HL-60 (cell line): Measurements from ENCODE around the gene NKAIN4.

Source experiments
- DNase-seq, 2 experiments: peaks; one replicate each; pipeline ENCODE4 v3.0.0-alpha.2; 2010 to 2020; ENCODE audit warnings: low read depth in 1 of 2, low spot score in 1 of 2
- H3K27ac ChIP-seq: fragments of 250-450 bp; sonication (Bioruptor Pico); replicated peaks from 2 replicates; pipeline ENCODE4 v1.5.1; 2020; ENCODE audit warnings: mild to moderate bottlenecking, moderate library complexity
- H3K27me3 ChIP-seq: fragments of 250-450 bp; sonication (Bioruptor Pico); 2 replicates; pipeline ENCODE4 v1.5.1; 2021; ENCODE audit warnings: mild to moderate bottlenecking, moderate library complexity; ENCODE audit not compliant: insufficient read depth, poor library complexity, severe bottlenecking
- H3K4me3 ChIP-seq: replicated peaks from 2 replicates; pipeline ENCODE4 v1.5.1; 2011; ENCODE audit warnings: mild to moderate bottlenecking, control low read depth, low read length; ENCODE audit not compliant: insufficient read depth
- CTCF ChIP-seq: IDR thresholded peaks from one replicate; pipeline ENCODE4 v1.5.1; 2011; ENCODE audit warnings: low read length, control low read depth, inconsistent platforms; ENCODE audit not compliant: insufficient read depth
- GABPA ChIP-seq: IDR thresholded peaks from 2 replicates; pipeline ENCODE4 v1.6.1; 2012; ENCODE audit warnings: low read depth
- POLR2AphosphoS5 ChIP-seq: IDR thresholded peaks from 2 replicates; pipeline ENCODE4 v1.6.1; 2012; ENCODE audit warnings: low read depth
- REST ChIP-seq: IDR thresholded peaks from 2 replicates; pipeline ENCODE4 v1.6.1; 2012; ENCODE audit warnings: low read depth; ENCODE audit not compliant: insufficient replicate concordance
- SPI1 ChIP-seq: IDR thresholded peaks from 2 replicates; pipeline ENCODE4 v1.6.1; 2012; ENCODE audit warnings: low read depth, mild to moderate bottlenecking, borderline replicate concordance

NKAIN4 gene

DNA sequence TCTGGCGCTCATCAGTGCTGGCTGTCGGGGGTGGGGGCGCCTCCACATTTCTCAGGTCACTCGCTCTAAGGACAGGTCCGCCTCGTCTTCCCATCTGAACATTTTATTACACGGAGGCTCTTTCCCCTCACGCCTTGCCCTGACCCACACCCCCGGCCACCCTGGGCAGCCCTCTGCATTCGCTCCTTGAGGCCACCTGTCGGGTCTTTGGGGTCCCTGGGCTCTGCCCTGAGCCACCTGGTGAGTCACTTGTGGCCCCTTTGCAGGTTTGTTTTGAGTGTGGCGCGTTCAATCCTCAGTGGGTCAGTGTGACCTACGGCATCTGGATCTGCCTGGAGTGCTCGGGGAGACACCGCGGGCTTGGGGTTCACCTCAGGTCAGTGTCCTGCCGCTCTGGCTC lies 21.6 kb upstream of the NKAIN4 start:
- Histone ChIP-seq H3K4me3 (no peak overlapping the region), H3K27me3 (no peaks in the 10 kb centered on the region), H3K27ac (no peak overlapping the region)
- TF ChIP-seq GABPA (no peak), REST (no peak), CTCF (no peak), POLR2AphosphoS5 (no peak), SPI1 (no peak)
- no peak for DNase-seq

DNA sequence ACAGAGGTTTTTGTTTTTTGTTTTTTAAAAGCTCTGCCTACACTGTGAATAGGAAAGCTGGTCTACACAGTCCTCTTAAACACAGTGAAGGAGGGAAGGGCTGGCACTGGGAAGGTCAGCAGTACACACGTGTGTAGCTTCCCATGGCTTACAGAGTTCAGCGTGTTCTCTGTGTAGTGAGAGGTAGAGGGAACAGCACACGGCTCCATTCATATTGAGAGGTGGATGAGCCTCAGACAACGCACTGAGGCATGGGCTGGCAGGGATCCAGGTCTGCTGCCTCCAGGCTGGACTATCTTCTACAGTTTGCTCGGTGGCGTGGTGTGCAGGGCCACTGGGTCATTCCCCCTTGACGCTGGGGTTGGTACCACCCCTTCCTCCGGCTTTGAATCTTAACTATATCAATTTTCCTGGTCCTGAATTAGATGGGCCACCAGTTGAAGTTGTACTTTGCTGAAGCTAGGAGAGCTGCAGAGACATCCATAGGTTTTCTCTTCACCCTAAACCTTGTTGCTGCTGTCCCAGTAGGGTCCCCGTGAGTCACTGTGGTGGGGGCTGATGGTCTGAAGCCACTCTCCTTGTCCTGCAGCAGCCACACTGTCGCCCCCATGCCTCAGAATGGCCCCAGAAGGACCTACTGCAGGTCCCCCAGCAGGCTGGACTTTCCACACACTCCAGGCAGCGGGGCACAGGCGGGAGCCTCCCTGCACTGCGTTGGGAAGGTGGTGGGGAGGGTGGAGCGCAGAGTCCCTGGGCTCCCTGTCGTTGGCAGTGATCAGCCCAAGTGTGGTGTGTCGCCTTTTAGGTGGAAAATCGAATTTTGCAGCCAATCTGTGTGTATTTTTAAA lies 20.3 kb upstream of the NKAIN4 start:
- DNase-seq: no peak
- H3K4me3 ChIP-seq: no peak overlapping the region
- H3K27ac ChIP-seq: no peak overlapping the region
- TF ChIP-seq GABPA: no peak
- no peak for TF ChIP-seq POLR2AphosphoS5
- TF ChIP-seq CTCF: no peak
- TF ChIP-seq SPI1: no peak
- no peak for TF ChIP-seq REST
- H3K27me3 ChIP-seq: no peaks in the 10 kb centered on the region

DNA sequence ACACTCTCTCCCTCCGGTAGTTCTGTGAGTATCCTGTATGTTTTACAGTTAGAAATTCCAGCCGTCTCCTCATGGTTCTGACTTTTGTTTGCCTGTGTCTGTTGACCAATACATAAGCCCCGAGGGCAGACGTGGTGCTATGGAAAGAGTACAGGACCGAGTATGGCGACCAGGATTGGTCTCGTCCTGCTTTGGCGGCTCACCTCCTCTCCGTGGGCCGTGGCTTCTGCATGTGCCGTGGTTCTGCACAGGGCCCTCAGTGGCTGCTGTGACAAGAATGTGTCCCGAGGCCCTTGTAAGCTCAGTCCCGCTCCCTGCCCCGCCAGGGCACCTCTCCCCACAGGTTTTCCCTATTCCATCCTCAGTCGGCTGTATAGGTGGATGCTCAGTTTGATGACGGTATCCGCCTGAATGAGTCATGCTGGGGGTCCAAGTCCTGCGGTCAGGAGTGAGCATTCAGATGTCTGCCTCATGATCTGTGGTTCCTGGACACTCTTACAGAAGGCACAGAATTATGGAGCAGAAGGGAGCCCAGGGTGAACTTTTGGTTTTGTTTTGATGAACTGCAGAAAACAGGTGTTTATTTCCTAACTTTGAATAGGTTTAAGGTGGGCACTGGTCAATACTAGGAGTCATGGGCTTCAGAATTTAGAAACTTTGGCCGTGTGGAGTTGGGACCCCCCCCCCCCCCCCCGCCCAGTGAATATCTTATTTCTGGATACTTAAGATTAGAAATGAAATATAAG lies 19.5 kb upstream of the NKAIN4 start:
- peak overlapping the region; percentile 92 for H3K4me3 ChIP-seq
- H3K27me3 ChIP-seq: no peaks in the 10 kb centered on the region
- TF ChIP-seq SPI1: no peak
- TF ChIP-seq CTCF: no peak
- TF ChIP-seq REST: no peak
- no peak for TF ChIP-seq POLR2AphosphoS5
- TF ChIP-seq GABPA: no peak
- peak overlapping the region; percentile 60 for H3K27ac ChIP-seq
- DNase-seq: no peak
